ENCODE data around the gene APOBEC3B.
"Not testable (repeated sequence)": the region's sequence is repeated elsewhere in the genome, so short reads cannot be mapped to it uniquely, and the experiment has no call there.

APOBEC3B gene

DNA sequence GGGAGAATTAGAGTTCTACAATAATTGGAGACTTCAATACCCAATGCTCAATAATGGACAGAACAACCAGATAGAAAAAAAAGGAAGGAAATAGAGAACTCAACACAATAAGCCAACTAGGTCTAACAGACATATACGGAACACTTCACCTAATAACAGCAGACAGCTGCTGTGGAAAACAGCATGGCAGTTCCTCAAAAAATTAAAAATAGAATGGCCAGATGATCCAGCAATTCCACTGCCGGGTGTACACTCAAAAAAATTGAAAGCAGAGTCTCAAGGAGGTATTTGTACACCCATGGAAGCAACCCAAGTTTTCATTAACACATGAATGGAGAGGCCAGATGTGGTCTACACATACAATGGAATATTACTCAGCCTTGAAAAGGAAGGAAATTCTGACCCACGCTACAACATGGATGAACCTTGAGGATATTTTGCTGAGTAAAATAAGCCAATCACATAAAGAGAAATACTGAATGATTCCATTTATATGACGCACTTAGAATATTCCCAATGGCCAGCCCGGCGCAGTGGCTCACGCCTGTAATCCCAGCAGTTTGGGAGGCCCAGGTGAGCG lies 26.2 kb downstream of the APOBEC3B start:
- not testable (repeated sequence) for DNase-seq

DNA sequence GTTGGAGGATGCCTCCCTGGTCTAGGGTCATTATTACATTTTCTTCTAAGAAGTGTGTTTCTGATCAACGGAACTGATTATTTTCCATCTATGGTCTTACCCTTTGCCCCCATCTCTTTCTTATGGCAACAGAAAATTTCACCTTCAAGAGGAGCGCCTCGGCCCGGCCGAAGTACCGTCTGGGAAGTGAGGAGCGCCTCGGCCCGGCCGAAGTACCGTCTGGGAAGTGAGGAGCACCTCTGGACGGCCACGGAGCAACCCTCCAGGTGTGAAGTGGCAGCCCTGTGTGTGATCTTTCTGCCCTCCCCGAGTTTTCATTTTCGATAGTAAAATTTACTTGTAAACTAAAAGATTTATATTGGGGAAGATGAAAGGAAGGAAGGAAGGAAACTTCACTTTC lies 28.8 kb downstream of the APOBEC3B start:
- DNase-seq = no peak

DNA sequence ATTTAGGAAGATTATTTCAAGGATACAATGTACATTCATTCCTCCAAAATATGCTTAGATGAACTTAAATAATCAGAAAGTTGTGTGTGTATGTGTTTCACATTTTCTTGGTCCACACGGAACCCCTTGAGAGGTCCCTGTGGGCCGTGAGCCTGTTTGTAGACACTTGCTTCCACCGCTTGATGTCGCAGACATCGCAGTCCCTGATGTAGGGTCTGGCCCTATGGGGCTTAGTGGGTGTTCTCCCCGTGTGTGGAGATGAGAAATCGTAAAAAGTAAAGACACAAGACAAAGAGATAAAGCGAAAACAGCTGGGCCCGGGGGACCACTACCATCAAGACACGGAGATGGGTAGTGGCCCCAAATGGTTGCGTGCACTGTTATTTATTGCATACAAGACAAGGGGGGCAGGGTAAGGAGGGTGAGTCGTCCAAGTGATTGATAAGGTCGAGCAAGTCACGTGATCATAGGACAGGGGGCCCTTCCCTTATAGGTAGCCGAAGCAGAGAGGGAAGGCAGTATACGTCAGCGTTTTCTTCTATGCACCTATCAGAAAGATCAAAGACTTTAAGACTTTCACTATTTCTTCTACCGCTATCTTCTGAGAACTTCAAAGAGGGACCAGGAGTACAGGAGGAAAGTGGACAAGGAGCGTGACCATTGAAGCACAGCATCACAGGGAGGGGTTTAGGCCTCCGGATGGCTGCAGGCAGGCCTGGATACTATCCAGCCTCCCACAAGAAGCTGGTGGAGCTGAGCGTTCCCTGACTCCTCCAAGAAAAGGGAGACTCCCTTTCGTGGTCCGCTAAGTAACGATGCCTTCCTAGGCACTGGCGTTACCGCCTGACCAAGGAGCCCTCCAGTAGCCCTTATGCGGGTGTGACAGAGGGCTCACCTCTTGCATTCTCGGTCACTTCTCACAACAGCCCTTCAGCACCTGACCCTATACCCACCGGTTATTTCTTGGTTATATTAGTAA lies 30.7 kb downstream of the APOBEC3B start:
- DNase-seq = no peak

DNA sequence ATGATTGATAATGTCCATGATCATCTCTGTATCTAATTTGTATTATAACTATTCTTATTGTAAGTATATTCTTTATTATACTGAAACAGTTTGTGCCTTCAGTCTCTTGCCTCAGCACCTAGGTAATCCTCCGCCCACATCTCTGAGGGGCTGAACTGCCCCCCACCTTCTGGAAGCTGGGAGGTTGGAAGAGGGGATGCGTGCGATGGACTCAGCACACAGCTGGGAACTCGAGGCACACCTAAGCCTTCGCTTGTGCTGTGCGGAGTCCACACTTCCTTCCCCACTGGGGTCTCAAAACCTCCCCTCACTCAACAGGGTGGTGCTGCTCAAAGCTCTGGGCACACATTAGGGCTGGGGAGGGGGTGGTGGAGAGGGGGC lies 31.4 kb downstream of the APOBEC3B start:
- not testable (repeated sequence) for DNase-seq

DNA sequence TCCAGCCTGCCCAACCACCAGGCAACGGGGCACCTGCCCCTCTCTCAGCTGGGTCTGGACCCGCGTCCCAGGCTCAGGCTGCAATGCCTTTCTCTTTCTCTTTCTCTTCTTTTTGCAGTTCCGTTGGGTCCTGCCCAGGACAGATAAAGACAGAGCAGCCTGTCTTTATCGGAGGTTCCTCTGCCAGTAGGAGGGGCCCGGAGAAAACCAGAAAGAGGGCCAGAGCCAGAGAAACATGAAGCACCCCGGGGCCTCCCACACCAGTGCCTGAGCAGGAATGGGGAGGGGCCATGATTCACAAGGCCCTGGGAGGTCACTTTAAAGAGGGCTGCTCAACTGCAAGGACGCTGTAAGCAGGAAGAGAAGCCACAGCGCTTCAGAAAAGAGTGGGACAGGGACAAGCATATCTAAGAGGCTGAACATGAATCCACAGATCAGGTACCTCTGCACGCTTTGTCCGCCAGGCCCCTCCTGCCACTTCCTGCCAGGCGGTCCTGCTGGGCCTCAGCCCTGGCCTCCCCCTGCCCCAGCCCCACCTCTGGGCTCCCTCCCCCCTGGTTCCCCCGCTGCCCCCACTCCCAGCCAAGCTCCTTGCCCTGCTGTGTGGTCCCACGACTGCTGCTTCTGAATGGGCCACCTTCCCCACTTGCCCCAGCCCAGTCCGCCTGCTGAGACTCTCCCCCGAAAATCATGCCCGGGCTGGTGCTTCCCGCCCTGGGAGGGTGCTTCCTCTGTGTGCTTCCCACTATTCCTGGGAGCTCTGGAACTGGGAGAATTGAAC lies 32.0 kb downstream of the APOBEC3B start, which contains the start of gene APOBEC3C:
Gene APOBEC3C, plus strand, starts transcription at position 316 of the 781 bp plus-strand sequence. Its CDS starts 106 bp downstream, at position 422.
- peak; percentile 90 for DNase-seq

DNA sequence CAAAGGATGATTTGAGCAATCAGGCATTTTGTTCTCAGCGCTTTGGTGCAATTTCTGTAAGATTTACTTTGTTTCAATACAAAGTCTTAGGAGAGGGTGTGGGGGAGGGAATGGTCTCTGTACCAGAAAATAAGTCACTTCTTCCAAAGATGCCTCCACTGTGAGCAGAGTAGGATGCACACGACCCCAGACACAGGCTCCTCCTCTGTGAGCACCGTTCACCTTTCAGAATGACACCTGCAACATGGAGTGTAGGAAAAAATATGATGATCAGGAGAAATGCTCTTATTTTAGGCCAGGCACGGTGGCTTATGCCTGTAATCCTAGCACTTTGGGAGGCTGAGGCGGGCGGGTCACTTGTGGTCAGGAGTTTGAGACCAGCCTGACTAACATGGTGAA lies 32.6 kb downstream of the APOBEC3B start:
- peak; percentile 5 for DNase-seq

DNA sequence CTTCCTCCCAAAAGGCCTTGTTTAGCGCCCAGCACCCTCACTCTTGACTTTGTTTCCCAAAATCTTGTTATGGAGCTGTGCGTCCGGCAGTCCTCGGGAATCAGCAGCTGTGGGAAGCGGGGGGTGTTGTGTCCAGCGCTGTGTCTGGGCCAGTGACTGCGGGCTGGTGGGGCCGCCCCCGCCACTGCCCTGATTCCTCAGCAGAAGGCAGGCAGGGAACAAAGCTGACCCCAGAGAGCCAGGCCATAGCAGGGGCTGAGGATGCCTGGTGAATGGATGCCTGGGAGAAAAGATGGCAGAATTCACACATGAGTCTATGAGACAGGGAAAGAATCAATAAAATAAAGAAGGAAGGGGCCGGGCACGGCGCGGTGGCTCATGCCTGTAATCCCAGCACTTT lies 34.4 kb downstream of the APOBEC3B start:
- no peak for DNase-seq

DNA sequence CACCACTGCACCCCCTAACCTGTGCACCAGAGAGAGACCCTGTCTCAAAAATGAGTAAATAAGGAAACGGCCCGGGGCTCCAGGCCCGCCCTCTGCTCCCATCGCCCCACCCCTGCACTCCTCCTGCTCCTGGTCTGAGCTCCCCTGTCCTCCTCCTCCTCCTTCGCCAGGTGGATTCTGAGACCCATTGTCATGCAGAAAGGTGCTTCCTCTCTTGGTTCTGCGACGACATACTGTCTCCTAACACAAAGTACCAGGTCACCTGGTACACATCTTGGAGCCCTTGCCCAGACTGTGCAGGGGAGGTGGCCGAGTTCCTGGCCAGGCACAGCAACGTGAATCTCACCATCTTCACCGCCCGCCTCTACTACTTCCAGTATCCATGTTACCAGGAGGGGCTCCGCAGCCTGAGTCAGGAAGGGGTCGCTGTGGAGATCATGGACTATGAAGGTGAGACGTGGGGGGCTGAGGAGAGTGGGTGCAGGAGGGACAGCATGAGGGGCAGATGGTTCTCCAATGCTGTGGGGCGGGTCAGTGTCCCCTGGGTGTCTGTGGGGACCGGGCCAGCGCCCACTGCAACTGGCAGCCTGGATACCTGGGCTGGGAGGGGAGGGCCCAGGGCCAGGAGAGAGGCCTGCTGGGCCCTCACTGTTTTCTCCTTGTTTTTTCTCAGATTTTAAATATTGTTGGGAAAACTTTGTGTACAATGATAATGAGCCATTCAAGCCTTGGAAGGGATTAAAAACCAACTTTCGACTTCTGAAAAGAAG lies 35.6 kb downstream of the APOBEC3B start:
- no peak for DNase-seq

DNA sequence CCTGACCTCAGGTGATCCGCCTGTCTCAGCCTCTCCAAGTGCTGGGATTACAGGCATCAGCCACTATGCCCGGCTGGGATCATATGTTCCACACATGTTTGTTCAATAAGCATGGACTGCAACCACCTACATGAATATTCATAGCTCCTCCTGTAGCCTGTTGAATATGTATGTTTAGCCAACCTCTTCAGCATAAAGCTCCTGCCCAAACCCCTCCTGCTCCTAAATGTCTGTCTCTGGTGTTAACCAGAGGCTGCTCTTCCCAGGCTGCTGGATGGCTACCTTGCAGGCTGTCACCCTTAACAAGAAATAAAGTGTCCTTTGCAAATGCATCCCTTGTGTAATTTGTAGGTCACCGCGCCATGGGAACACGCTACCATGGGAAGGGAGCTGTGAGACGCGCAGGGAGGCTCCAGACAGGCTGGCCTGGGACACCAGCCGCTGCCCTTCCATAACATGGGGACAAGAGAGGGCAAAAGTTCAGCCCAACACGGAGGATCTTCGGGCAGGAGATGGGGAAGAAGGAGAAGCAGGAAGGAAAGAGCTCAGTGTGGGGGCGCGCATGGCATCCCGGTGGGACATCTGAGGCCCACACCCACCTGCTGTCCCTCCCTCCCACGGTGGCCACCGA lies 38.0 kb downstream of the APOBEC3B start:
- not testable (repeated sequence) for DNase-seq

DNA sequence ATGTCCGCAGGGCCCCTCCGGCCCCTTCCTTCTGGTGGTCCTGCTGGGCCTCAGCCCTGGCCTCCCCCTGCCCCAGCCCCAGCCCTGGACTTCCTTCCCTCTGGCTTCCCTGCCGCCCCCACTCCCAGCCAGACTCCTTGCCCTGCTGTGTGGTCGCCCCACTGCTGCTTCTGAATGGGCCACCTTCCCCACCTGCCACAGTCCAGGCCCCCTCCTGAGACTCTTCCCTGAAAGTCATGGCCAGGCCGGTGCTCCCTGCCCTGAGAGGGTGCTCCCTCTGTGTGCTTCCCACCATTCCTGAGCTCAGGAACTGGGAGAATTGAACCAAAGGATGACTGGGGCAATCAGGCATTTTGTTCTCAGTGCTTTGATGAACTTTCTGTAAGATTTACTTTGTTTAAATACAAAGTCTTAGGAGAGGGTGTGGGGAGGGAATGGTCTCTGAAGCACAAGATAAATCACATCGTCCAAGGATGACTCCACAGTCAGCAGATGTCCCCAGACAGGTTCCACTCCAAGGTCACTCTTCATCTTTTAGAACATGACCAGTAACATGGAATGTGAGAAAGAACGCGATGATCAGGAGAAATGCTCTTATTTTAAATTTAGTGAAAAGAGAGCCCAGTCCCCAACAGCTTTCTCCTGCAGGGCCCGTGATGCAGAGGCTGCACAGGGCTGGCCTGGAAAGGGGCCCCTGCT lies 39.6 kb downstream of the APOBEC3B start:
- DNase-seq = no peak

DNA sequence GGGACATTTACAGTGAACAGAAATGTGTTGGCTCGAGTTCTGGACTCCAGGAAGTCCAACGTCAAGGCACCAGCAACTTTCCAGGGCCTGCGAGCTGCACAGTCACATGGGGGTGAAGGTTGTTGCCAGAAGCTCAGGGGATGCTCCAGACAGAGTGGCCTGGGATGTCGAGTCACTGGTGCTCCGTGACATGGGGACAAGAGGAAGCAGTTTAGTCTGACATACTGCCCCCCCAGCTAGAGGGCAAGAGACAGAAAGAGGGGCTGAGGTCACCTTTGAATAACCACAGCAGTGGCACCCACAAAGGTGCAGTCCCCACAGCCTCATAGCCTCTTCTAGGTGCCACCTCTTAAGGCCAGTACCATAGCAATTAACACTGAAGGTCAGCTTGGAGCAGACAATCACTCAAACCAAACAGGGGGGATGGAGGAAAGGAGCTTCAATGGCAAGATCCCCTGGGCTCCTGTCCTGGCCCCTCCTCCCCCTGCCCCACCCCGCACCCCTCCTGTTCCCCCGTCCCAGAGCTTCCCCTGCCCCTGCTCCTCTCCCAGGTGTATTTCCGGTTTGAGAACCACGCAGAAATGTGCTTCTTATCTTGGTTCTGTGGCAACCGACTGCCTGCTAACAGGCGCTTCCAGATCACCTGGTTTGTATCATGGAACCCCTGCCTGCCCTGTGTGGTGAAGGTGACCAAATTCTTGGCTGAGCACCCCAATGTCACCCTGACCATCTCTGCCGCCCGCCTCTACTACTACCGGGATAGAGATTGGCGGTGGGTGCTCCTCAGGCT lies 42.6 kb downstream of the APOBEC3B start:
- no peak for DNase-seq

DNA sequence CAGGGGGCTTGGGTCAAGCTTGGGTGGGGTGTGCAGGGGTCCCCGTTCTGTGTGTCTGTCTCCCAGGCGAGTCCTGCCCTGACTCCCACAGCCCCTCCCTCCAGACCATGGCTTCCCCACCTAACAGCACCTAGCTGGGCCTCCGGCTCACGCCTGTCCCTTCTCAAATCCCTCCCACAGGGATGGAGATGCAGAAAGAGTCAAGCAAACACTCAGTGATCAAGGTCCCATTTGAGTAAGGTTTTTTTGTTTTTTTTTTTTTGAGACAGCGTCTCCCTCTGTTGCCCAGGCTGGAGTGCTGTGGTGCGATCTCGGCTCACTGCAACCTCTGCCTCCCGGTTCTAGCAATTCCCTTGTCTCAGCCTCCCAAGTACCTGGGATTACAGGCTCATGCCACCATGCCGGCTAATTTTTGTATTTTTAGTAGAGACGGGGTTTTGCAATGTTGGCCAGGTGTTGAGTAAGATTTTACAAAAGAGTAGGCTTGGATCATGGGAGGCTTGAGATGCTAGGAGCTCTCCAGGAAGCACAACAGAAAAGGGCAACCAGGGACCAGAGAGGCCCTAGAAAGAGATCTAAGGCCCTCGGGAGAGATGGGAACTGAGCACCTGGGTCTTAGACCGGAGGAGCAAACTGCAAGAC lies 44.5 kb downstream of the APOBEC3B start:
- DNase-seq = no peak

DNA sequence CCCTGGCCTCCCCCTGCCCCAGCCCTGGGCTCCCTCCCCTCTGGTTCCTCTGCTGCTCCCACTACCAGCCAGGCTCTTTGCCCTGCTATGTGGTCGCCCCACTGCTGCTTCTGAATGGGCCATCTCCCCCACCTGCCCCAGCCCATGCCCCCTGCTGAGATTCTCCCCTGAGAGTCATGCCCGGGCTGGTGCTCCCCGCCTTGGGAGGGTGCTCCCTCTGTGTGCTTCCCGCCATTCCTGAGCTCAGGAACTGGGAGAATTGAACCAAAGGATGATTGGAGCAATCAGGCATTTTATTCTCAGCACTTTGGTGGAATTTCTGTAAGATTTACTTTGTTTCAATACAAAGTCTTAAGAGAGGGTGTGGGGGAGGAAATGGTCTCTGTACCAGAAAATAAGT lies 45.6 kb downstream of the APOBEC3B start:
- DNase-seq = no peak

DNA sequence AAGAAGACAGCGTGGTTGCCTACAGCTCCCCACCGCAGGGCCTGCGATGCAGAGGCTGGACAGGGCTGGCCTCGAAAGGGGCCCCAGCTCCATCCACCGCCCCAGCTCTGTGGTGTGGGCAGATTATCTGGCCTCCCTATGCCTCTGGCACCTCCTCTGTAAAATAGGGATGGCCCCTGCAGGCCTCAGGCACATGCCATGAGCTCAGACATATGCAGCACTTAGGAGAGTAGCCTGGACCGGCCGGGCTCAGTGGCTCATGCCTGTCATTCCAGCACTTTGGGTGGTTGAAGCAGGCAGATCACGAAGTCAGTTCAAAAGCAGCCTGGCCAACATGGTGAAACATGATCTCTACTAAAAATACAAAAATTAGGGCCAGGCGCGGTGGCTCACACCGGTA lies 46.1 kb downstream of the APOBEC3B start:
- no peak for DNase-seq

DNA sequence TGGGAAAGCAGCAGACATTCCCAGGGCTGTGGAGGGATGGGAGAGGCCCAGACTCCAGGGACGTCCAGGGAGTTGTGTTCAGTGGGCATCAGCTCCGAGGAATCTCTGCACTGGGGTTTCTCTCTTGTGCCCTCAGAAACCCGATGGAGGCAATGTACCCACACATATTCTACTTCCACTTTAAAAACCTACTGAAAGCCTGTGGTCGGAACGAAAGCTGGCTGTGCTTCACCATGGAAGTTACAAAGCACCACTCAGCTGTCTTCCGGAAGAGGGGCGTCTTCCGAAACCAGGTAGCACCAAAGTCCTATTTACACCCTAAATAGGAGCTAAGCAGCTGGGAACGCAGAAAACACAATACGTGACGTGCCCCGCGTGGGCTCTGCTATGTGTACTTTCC lies 47.1 kb downstream of the APOBEC3B start:
- DNase-seq = no peak

DNA sequence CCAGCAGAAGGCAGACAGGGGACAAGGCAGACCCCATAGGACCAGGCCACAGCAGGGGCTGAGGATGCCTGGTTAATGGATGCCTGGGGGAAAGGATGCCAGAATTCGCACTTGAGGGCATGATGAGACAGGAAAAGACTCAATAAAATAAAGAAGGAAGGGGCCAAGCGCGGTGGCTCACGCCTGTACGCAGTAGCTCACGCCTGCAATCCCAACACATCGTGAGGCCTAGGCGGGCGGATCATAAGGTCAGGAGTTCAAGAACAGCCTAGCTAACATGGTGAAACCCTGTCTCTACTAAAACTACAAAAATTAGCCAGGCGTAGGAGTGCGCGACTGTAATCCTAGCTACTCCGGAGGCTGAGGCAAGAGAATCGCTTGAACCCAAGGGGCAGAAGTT lies 48.6 kb downstream of the APOBEC3B start:
- DNase-seq = no peak

DNA sequence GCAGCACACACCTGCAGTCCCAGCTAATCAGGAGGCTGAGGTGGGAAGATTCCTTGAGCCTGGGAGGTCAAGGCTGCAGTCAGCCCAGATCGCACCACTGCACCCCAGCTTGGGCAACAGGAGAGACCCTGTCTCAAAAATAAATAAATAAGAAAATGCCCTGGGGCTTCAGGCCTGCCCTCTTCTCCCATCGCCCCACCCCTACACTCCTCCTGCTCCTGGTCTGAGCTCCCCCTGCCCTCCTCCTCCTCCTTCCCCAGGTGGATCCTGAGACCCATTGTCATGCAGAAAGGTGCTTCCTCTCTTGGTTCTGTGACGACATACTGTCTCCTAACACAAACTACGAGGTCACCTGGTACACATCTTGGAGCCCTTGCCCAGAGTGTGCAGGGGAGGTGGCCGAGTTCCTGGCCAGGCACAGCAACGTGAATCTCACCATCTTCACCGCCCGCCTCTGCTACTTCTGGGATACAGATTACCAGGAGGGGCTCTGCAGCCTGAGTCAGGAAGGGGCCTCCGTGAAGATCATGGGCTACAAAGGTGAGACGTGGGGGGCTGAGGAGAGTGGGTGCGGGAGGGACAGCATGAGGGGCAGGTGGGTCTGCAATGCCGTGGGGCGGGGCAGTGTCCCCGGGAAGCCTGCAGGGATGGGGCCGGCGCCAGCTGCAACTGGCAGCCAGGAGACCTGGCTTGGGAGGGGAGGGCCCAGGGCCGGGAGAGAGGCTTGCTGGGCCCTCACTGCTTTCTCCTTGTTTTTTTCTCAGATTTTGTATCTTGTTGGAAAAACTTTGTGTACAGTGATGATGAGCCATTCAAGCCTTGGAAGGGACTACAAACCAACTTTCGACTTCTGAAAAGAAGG lies 49.5 kb downstream of the APOBEC3B start:
- DNase-seq = not testable (repeated sequence)

DNA sequence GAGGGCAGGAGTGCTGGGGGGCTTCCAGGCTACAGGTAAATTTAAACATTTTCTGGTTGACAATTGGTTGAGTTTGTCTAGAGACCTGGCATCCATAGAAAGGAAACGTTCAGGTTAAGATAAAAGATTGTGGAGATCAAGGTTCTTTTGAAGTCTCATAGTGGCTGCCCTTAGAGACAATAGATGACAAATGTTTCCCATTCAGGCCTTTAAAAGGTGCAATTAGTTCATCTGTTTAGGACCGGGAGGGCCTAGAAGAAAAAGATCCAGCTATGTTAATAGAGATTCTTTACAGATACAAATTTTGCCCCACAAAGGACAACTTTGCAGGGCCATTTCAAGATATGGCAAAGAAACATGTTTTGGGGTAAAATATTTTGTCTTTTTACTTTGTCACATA lies 54.9 kb downstream of the APOBEC3B start:
- DNase-seq = not testable (repeated sequence)
